ENCODE results near the gene PLCL1.
"Not testable (repeated sequence)": the region's sequence is repeated elsewhere in the genome, so short reads cannot be mapped to it uniquely, and the experiment has no call there.

Gene PLCL1

GRCh38 chr2:198164843-198165242 is 360.4 kb downstream of the PLCL1 start:
- Mint-ChIP-seq H3K4me3 (no peak overlapping the region), H3K9me3 (no peaks in the 10 kb centered on the region), H3K27me3 (no peaks in the 10 kb centered on the region), H3K36me3 (ENCODE audit: insufficient read depth) (no peaks in the 10 kb centered on the region), H3K4me1 (no peaks in the 10 kb centered on the region), H3K27ac (ENCODE audit: low read depth) (no peak overlapping the region)
- DNase-seq (ENCODE audit: low spot score in 2 of 2): no peak
- ATAC-seq (replicated peaks; ENCODE audit: extremely low read depth, poor library complexity, severe bottlenecking): no peak

GRCh38 chr2:198165289-198165688 is 360.9 kb downstream of the PLCL1 start:
- DNase-seq (ENCODE audit: low spot score in 2 of 2): no peak
- no peaks in the 10 kb centered on the region for H3K4me1 Mint-ChIP-seq
- H3K36me3 Mint-ChIP-seq (ENCODE audit: insufficient read depth): no peaks in the 10 kb centered on the region
- no peaks in the 10 kb centered on the region for H3K27me3 Mint-ChIP-seq
- H3K4me3 Mint-ChIP-seq: no peak overlapping the region
- ATAC-seq (replicated peaks; ENCODE audit: extremely low read depth, poor library complexity, severe bottlenecking): no peak
- no peaks in the 10 kb centered on the region for H3K9me3 Mint-ChIP-seq
- H3K27ac Mint-ChIP-seq (ENCODE audit: low read depth): no peak overlapping the region

GRCh38 chr2:198167346-198167745 is 363.0 kb downstream of the PLCL1 start:
- Mint-ChIP-seq H3K4me1 (no peaks in the 10 kb centered on the region), H3K27me3 (no peaks in the 10 kb centered on the region), H3K27ac (ENCODE audit: low read depth) (no peak overlapping the region), H3K9me3 (no peaks in the 10 kb centered on the region), H3K4me3 (no peak overlapping the region), H3K36me3 (ENCODE audit: insufficient read depth) (no peaks in the 10 kb centered on the region)
- no peak for ATAC-seq (replicated peaks; ENCODE audit: extremely low read depth, poor library complexity, severe bottlenecking)
- DNase-seq (ENCODE audit: low spot score in 2 of 2): no peak

- no peaks in the 10 kb centered on the region for H3K36me3 Mint-ChIP-seq (ENCODE audit: insufficient read depth)
- H3K4me3 Mint-ChIP-seq: no peak overlapping the region
- no peaks in the 10 kb centered on the region for H3K4me1 Mint-ChIP-seq
- DNase-seq (ENCODE audit: low spot score in 2 of 2) (no peak), ATAC-seq (replicated peaks; ENCODE audit: extremely low read depth, poor library complexity, severe bottlenecking) (no peak)
- H3K27me3 Mint-ChIP-seq: no peaks in the 10 kb centered on the region
- no peaks in the 10 kb centered on the region for H3K9me3 Mint-ChIP-seq
- H3K27ac Mint-ChIP-seq (ENCODE audit: low read depth): no peak overlapping the region
Measured at GRCh38 chr2:198168651-198169050, 364.3 kb downstream of the PLCL1 start.

- DNase-seq (ENCODE audit: low spot score in 2 of 2) (no peak), ATAC-seq (replicated peaks; ENCODE audit: extremely low read depth, poor library complexity, severe bottlenecking) (no peak)
- Mint-ChIP-seq H3K9me3 (no peaks in the 10 kb centered on the region), H3K4me3 (no peak overlapping the region), H3K27ac (ENCODE audit: low read depth) (no peak overlapping the region), H3K27me3 (no peaks in the 10 kb centered on the region), H3K4me1 (no peaks in the 10 kb centered on the region), H3K36me3 (ENCODE audit: insufficient read depth) (no peaks in the 10 kb centered on the region)
Measured at GRCh38 chr2:198173242-198173641, 368.8 kb downstream of the PLCL1 start.

- no peak overlapping the region for H3K27ac Mint-ChIP-seq (ENCODE audit: low read depth)
- H3K4me1 Mint-ChIP-seq: no peaks in the 10 kb centered on the region
- DNase-seq (ENCODE audit: low spot score in 2 of 2) (no peak), ATAC-seq (replicated peaks; ENCODE audit: extremely low read depth, poor library complexity, severe bottlenecking) (no peak)
- H3K4me3 Mint-ChIP-seq: no peak overlapping the region
- no peaks in the 10 kb centered on the region for H3K9me3 Mint-ChIP-seq
- no peaks in the 10 kb centered on the region for H3K36me3 Mint-ChIP-seq (ENCODE audit: insufficient read depth)
- no peaks in the 10 kb centered on the region for H3K27me3 Mint-ChIP-seq
Measured at GRCh38 chr2:198173864-198174263, 369.5 kb downstream of the PLCL1 start.

- no peaks in the 10 kb centered on the region for H3K27me3 Mint-ChIP-seq
- ATAC-seq (replicated peaks; ENCODE audit: extremely low read depth, poor library complexity, severe bottlenecking) (no peak), DNase-seq (ENCODE audit: low spot score in 2 of 2) (no peak)
- no peaks in the 10 kb centered on the region for H3K4me1 Mint-ChIP-seq
- no peaks in the 10 kb centered on the region for H3K36me3 Mint-ChIP-seq (ENCODE audit: insufficient read depth)
- H3K4me3 Mint-ChIP-seq: no peak overlapping the region
- no peak overlapping the region for H3K27ac Mint-ChIP-seq (ENCODE audit: low read depth)
- peaks cover 5% of the 10 kb centered on the region for H3K9me3 Mint-ChIP-seq
Measured at GRCh38 chr2:198175271-198175670, 370.9 kb downstream of the PLCL1 start.

- no peaks in the 10 kb centered on the region for H3K4me1 Mint-ChIP-seq
- H3K36me3 Mint-ChIP-seq (ENCODE audit: insufficient read depth): no peaks in the 10 kb centered on the region
- ATAC-seq (replicated peaks; ENCODE audit: extremely low read depth, poor library complexity, severe bottlenecking) (no peak), DNase-seq (ENCODE audit: low spot score in 2 of 2) (no peak)
- peaks cover 5% of the 10 kb centered on the region for H3K9me3 Mint-ChIP-seq
- H3K27ac Mint-ChIP-seq (ENCODE audit: low read depth): no peak overlapping the region
- H3K27me3 Mint-ChIP-seq: no peaks in the 10 kb centered on the region
- H3K4me3 Mint-ChIP-seq: no peak overlapping the region
Measured at GRCh38 chr2:198177040-198177439, 372.6 kb downstream of the PLCL1 start.

- no peak for DNase-seq (ENCODE audit: low spot score in 2 of 2)
- H3K36me3 Mint-ChIP-seq (ENCODE audit: insufficient read depth): no peaks in the 10 kb centered on the region
Measured at GRCh38 chr2:198178766-198179165, 374.4 kb downstream of the PLCL1 start.

GRCh38 chr2:198186257-198186656 is 381.9 kb downstream of the PLCL1 start:
- H3K4me1 Mint-ChIP-seq: no peaks in the 10 kb centered on the region
- DNase-seq (ENCODE audit: low spot score in 2 of 2) (no peak), ATAC-seq (replicated peaks; ENCODE audit: extremely low read depth, poor library complexity, severe bottlenecking) (no peak)
- no peaks in the 10 kb centered on the region for H3K36me3 Mint-ChIP-seq (ENCODE audit: insufficient read depth)
- H3K27ac Mint-ChIP-seq (ENCODE audit: low read depth): no peak overlapping the region
- no peak overlapping the region for H3K4me3 Mint-ChIP-seq
- H3K27me3 Mint-ChIP-seq: peaks cover 26% of the 10 kb centered on the region
- no peaks in the 10 kb centered on the region for H3K9me3 Mint-ChIP-seq

More at GRCh38 chr2:198178766-198179165, 374.4 kb downstream of the PLCL1 start:
- H3K4me1 Mint-ChIP-seq: no peaks in the 10 kb centered on the region
- H3K9me3 Mint-ChIP-seq: peaks cover 5% of the 10 kb centered on the region
- no peak overlapping the region for H3K27ac Mint-ChIP-seq (ENCODE audit: low read depth)
- H3K27me3 Mint-ChIP-seq: no peaks in the 10 kb centered on the region
- no peak for ATAC-seq (replicated peaks; ENCODE audit: extremely low read depth, poor library complexity, severe bottlenecking)
- no peak overlapping the region for H3K4me3 Mint-ChIP-seq

- Mint-ChIP-seq H3K9me3 (no peaks in the 10 kb centered on the region), H3K4me3 (no peak overlapping the region), H3K27me3 (peaks cover 26% of the 10 kb centered on the region), H3K4me1 (no peaks in the 10 kb centered on the region), H3K27ac (ENCODE audit: low read depth) (no peak overlapping the region), H3K36me3 (ENCODE audit: insufficient read depth) (no peaks in the 10 kb centered on the region)
- no peak for DNase-seq (ENCODE audit: low spot score in 2 of 2)
- no peak for ATAC-seq (replicated peaks; ENCODE audit: extremely low read depth, poor library complexity, severe bottlenecking)
Measured at GRCh38 chr2:198187841-198188240, 383.4 kb downstream of the PLCL1 start.

- no peak overlapping the region for H3K4me3 Mint-ChIP-seq
- H3K27ac Mint-ChIP-seq (ENCODE audit: low read depth): no peak overlapping the region
- peaks cover 28% of the 10 kb centered on the region for H3K27me3 Mint-ChIP-seq
- H3K36me3 Mint-ChIP-seq (ENCODE audit: insufficient read depth): no peaks in the 10 kb centered on the region
- DNase-seq (ENCODE audit: low spot score in 2 of 2) (no peak), ATAC-seq (replicated peaks; ENCODE audit: extremely low read depth, poor library complexity, severe bottlenecking) (no peak)
- H3K9me3 Mint-ChIP-seq: no peaks in the 10 kb centered on the region
- H3K4me1 Mint-ChIP-seq: no peaks in the 10 kb centered on the region
Measured at GRCh38 chr2:198188982-198189381, 384.6 kb downstream of the PLCL1 start.

- DNase-seq (ENCODE audit: low spot score in 2 of 2) (no peak), ATAC-seq (replicated peaks; ENCODE audit: extremely low read depth, poor library complexity, severe bottlenecking) (no peak)
- Mint-ChIP-seq H3K36me3 (ENCODE audit: insufficient read depth) (no peaks in the 10 kb centered on the region), H3K4me3 (no peak overlapping the region), H3K27ac (ENCODE audit: low read depth) (no peak overlapping the region), H3K4me1 (no peaks in the 10 kb centered on the region), H3K27me3 (peaks cover 42% of the 10 kb centered on the region), H3K9me3 (peaks cover 5% of the 10 kb centered on the region)
Measured at GRCh38 chr2:198191651-198192050, 387.3 kb downstream of the PLCL1 start.

GRCh38 chr2:198196556-198196955 is 392.2 kb downstream of the PLCL1 start:
- H3K27me3 Mint-ChIP-seq: peaks cover 23% of the 10 kb centered on the region
- not testable (repeated sequence) for H3K9me3 Mint-ChIP-seq; H3K4me3 Mint-ChIP-seq; H3K4me1 Mint-ChIP-seq; H3K36me3 Mint-ChIP-seq (ENCODE audit: insufficient read depth); ATAC-seq (replicated peaks; ENCODE audit: extremely low read depth, poor library complexity, severe bottlenecking); H3K27ac Mint-ChIP-seq (ENCODE audit: low read depth); DNase-seq (ENCODE audit: low spot score in 2 of 2)
